Hepatic stellate cell (primary cell): ENCODE data around the gene PTPRD.

Experiments used
- DNase-seq: peaks from one replicate; pipeline ENCODE4 v3.0.0; 2011; ENCODE audit warnings: low spot score

Gene PTPRD

DNA sequence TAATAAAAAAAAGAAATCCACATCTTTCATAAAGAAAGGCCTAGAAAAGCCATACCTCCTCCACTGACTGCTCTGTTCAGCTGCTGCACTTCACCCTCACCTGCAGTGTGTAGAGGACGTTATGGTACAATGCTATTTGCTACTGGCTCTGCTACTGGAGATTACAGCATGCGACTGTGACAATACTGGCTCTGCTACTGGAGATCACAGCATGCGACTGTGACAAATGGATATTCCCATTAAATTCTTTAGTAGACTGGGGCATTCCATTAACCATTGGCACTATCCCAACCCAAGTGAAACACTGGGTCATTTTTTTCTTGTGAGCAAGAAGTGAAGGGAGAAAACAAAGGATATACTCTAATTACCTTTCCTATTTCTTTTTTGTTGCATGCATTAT lies 1749.7 kb downstream of the PTPRD start:
- no peak for DNase-seq

DNA sequence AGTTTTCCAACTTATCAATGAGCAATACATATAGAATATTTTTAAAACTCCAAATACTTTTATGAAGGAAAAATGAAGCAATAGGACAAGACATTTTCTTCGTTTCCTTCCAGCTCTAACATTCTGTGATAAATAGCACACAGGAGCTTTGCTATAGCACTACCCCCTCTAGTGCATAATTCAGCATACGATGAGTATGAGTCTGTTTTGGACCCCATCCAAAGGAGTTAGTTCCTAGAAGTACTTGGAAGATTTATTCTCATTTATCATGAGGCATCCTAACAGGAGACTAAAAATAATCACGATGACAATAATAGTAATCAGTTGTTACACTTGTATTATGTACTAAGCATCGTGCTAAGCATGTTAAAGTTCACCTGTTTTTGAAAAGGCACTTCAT lies 1751.9 kb downstream of the PTPRD start:
- no peak for DNase-seq

DNA sequence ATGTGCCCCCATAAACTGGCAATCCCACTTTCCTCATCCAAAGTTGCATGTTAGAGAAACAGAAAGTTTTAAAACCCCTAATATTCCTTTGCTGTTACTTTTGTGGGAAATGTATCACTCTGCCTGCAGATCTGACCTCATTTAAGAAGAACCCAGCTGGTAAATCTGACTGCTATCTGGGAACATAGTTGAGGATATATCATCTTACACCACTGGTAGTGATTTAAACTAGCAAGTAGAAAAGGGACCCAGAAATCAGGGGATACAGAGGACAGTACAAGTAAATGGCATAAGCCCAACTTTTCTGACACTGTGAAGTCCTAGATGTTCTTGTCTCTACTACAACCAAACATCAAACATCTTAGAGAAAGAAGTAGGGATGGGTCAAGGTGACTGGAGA lies 1752.7 kb downstream of the PTPRD start:
- no peak for DNase-seq

DNA sequence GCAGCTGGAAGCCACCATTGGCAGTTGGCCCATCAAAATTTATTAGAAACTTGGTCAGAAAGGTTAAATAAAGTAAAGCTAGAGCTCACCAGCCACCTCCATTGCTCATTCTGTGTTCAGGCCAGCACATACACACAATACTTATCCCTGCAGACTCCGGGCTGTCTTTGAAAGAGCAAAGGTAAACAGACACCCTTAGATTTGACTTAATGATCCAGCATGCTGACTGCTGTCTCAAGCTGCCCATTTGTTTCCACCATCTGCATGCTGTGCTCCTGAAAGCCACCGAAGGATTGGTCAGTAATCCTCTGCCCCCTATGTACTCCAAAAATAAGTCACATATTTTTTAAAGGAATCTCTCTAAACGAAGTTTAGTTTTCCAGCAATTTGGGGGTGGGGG lies 1753.4 kb downstream of the PTPRD start:
- DNase-seq, result no peak

DNA sequence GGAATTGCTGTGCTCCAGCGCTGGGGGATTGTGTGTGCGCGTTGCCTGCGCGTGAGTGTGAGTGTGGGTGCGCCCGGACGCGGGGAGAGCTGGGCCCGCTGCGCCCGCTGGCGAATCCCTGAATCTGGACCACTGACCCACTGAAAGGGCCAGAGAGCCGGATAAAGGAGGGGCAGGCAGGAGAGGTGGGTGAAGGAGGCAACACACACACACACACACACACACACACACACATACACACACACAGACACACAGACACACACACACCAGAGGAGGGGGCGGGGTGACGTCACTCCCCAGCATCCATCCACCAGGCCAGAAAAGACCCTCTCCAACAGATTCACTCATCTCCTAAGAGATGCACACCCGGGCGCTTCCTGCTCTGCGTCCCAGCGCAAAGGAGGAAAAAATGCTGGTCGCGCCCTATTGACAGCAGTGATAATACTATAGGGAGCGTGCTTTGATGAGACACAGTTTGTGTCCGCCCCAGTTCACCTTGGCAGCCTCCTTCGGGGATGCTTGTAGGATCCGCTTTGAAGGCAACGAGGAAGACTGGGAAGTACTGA lies 1754.1 kb downstream of the PTPRD start:
- DNase-seq, result no peak

DNA sequence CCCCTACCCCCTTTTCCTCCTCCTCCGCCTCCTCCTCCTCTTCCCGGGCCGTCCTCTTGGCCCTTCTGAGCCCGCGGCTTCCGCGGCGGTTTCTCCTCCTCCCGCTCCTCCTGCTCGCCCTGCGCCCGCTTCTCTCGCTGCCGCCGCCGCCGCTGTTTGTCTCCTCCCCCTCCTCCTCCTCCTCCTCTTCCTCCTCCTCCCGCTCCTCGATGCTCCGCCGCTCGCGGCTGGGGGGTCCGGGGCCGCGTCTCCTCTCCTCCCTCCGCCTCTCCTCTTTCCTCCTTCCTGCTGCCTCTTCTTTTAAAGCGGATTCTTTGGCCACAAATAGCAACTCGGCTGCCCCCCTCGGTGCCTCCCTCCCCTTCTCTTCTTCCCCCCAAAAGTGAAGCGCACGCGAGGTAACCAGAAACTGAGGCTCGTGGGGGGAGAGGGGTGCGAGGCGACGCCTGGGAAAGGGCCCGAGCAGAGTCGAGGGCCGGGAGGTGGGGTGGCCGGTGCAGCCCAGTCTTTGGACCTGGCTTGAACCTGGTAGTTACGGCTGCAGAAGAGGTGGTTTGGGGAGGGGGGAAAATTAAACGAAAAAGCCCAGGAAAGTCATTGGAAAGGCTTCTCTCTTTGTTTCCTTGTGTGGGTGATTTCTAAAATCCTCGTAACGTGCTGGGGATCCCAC lies 1754.7 kb downstream of the PTPRD start:
- DNase-seq, result no peak

DNA sequence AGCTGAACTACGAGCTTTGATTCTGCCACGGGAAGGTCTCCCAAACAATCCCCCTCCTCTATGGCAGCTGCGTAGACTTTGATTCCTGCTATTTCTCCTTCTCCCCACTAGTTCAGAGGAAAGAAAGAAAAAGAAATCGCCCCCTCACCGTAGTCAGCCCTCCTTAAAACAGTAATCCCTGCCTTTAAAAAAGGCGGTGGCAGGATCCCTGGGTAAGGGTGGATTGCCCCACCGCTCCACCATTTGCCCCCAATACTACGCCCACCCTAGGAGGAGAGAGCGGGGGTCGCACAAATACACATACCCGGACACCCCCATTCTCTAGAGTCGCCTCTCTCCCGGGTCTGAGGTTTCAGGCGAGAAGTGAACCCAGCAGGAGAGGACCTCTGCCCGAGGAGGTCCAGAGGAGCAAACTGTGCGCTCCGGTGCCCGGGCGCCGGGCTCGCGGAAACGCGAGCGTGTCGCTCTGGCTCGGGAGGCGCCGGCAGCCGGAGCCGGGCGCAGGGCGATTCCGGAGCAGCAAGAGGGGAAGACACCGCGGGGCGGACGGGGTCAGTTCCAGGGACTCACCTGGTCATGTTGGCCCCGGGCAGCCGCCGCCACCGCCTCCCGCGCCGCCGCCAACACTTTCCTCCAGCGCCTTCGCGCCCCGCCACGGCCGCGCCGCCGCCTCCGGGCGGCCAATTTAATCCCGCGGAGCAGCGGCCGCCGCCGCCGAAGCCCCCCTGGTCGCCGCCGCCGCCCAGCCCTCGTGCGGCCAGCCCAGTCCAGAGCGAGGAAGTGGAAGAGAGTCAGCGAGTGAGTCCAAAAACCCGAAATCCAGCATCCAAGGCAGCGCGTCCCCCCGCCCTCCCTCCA lies 1755.5 kb downstream of the PTPRD start:
- no peak for DNase-seq

DNA sequence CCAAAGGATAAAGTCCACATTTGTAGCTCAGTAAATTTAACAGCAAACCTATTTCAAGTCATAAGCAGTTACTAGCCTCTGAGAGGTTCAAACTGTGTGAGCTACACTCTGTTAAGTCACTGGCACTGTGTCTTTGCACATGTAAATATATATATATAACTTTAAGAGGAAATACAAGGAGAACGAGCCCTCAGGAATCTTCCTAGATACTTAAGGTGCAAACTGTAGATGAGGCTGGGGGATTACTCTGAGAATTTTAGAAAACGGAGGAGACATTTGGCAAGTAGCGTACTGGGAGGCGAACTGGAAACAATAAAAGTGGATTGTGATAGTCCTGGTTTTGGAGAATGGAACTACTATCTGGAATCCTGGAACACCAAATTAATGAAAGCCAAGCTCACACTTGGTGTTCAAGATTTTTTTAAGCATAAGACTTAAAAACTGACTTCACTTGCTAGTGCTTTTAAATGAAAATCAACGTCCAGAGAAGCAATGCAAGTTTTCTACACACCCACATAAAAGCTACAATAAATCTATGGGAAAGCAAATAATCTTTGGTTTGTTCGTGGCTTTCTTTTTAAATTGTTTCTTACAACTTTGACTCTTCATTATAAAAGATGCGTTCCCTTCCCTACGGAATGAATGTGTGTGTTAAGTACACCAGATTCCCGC lies 1756.3 kb downstream of the PTPRD start:
- no peak for DNase-seq

DNA sequence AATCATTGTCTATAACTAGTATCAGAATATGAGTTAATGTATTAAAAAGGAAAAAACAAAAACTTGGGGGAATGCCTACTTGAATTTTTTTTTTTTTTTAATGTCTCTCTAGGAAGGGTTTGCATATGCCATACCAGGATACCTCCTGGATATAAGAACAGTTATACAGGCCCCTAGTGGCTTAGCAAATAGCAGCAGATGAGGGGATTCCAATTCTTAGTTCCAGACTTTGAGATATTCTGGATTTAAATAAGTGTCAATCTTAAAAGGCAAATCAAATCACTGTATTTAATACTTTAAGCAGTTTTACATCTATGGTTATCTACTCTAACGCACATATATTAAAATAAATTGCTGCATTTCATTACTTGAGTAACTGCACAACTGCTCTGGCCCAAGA lies 1757.8 kb downstream of the PTPRD start:
- no peak for DNase-seq

DNA sequence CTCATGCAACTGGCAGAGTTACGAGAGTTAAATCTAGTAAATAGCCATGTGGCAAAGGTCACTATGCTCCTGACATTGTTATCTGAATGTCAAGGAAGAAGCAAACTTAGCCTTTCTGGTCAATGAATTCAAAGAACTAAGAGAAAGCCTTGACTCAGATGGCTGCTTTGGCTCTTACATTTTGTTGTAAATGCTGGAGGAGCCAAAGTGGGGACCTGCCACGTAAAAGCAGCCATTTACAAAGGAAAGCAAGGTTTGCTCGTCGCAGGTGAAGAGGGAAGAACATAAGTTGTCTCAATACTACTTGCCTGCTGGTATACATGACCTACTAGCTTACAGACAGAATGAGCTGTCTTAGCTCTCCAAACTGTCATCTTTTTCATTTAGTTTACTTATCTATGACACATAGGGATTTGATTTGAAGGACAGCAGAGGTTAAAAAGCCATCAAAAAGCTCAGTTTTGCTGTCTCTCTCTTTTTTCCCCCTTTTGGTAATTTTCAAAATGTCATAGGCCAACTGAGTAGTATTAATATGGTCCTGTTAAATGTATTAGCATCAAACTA lies 1760.4 kb downstream of the PTPRD start:
- no peak for DNase-seq

DNA sequence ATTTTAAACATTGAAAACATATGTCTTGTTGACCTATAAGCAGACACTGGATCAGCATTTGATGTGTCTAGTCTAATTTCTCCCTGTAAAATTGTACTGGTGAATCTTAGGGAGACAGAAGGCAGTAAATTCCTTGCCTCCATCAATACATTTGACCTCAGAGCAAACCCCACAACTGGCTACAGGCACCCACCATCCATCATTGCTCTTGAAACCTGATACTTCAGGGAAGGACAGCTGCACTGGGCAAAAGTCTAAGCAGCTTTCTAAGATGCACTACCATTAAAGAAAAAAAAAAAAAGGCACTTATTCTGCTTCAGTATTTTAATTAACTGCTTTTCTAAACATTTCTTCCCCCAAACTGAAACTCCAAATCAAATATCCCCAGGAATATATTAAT lies 1761.9 kb downstream of the PTPRD start:
- no peak for DNase-seq

DNA sequence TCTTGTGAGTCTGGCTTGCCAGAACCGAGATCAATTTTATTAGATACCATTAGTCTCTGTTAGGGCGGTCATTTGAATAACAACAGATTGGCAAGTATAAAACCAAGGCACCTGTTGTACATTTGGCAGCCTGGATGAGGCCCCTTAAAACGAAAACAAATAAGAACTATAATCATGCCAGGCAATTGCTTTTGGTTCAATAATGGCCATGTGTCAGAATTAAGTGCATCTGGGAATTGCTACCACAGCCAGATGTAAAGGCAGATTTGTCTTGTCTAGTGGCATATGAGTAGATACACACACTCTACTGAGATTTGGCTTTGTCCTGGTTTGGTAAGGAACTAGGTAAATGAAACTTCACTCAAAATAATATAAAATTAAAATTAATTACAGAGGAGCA lies 1767.0 kb downstream of the PTPRD start:
- DNase-seq, result no peak

DNA sequence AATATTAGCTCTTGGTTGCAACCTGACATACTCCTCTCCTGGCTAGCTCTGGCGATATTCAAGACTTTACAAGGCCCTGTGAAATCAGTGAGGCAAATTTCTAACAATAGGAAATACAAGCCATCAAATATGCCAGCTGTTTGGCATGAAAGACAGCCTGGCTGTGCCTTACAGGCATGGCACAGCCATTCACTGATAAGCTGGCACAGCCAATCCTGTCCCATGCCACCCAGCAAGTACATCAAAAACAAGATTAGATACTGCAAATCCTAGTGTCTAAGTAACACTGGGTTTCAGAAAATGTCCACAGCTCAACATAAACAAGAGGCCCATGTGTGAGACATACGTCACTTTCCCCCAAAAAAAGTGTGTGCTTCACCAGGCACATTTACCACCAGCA lies 1767.4 kb downstream of the PTPRD start:
- DNase-seq, result no peak

DNA sequence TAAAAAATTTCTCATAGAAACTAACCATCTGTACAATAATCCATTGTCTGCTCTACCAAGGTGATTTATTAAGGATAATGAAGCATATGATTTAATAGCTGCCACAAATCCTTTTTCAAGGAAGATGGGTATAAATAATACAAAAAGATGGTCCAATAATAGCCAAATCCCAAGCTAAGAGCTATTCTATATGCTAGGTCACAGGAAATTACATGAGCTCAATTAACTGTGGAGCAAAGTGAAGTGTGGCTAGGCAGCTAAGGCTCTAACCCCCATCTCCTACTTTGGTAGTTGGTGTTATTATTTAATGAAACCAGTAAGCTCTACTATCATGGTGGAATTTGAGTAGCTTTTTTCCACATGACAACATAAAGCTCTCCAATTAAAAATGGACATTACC lies 1768.3 kb downstream of the PTPRD start:
- DNase-seq, result no peak

DNA sequence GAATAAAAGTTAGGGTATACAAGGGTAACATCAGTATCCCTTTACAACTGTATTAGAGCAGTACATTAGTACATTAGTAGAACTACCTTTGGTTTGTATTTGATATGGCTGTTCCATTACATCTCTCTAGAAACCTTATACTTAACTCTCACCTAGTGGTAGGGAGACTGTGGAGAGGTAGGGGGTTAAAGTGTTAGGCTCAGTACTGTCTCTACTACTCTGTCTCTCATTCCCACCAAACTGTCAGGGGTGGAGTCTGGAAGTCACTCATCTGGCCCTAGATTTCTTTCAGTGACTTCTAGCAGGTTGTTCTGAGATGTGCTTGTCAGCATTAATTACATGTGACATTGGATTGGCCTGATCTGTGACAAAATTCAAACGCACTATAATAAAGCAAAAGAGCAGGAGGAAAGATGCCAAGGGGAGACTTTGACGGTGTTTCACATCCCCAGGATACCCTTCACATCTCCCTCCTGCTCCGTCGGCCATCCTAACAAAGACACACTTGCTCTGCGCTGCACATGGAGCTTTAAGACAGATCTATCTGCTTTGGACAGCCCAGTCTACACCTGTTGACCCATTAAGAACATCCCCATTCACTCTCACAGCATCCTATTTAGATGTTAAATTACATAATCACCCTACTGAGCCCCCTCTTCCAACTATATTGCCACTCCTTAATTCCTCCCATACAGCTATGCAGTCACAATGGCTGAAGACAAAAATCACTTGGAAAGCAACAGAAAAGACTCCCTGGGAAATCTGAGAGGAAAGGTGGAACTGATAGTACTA lies 1770.2 kb downstream of the PTPRD start:
- DNase-seq, result no peak

DNA sequence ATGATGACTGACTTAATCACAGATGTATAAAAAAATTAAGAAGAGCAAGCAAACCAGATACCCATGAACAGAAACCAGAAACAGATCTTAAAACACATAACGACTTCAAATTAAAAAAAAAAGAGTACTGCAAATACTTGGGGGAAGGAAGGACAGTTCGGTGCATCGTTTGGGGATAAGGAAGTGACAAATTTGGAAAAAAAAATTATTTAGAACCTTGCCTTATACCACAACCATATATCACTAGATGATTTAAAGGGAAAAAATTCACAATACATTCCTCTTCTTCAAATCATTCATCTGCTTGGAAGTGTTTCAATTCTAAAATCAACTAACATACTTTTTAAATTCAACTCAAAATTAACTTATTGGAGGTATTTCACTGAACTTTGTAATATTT lies 1774.7 kb downstream of the PTPRD start:
- DNase-seq, result no peak

DNA sequence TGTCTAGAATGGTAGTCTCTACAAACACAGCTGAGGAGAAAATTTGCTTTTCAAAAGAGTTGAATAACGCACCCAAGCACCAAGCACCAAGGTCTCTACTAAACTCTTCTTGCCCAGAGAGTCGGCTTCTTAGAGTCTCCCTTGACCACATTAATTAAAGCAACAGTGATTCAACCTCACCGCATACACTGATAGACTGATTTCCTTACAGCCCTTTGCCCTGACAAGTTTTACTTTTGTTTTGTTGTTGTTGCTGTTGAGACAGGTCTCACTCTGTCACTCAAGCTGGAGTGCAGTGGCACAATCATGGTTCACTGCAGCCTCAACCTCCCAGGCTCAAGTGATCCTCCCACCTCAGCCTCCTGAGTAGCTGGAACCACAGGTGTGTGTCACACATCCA lies 1777.5 kb downstream of the PTPRD start:
- DNase-seq, result no peak

DNA sequence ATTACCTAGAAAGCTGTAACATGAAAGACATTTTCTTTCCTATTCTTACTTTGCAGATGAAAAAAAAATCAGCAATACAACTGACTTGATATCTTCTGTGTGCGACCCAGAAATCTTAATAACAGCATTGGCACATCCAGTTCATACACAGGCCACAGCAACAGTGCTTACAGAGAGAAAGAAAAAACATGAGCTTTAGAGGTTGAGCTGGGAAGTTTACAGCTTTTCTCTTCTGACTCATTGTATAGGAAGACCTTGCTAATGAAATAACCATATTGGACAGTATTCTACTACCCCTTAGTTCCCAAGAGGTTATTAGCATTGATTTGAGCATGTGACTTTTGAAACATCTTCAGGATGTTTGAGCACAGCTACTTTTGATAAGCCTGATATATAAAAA lies 1779.8 kb downstream of the PTPRD start:
- no peak for DNase-seq

DNA sequence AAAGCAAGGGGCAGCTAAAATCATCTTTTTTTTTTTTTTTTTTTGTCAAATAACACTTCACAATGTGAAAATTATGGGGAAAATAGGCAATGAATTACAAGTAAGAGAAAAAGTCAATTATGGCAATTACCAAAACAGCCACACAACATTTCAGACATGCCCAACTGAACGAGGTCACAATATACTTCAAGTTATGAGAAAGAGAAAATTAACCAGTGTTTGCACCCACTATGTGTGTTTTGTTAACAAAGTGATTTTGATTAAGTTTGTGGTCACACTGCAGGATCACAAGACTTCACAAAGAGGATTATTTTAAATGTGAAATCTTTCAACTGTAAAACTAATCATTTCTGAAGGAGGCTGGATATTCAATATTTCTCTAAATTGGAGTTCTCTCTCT lies 1780.4 kb downstream of the PTPRD start:
- DNase-seq, result no peak

DNA sequence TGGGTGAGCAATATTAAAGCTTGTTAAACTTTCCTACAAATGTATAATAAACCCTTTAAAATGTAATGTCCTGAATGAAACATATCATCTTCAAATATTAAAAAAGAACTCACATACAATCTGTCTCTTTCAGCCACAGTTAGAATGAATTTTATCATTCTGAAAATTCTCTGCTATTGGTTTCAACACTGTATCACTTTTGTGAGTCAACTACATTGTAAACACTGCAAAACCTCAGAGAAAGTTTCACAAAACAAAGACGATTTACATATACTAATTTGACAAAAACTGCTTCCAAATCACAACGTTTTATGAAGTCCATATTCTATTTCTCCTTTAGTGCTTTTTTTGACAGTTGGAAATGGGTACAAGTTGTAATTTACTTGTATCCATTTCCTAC lies 1781.2 kb downstream of the PTPRD start:
- no peak for DNase-seq

DNA sequence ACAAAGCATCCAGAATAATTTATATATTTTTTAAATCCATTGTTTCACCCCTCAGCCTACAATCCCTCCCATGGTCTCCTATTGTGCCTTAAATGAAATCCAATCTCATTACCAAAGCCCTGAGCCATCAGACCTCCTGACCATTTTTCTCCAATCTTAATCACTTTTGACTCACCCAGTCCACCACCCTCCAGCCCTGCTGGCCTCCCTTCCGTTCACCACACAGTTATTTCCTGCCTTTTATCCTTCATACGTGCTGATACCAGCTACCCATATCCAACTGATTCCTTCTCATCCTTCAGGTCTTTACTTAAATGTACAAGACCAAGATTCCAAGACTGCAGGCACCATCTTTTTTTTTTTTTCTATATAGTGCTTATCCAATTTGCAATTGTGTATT lies 1786.5 kb downstream of the PTPRD start:
- no peak for DNase-seq
